HEK293 (cell line): ENCODE data around the gene DEFB112.

ENCODE experiments used
- CTCF ChIA-PET: fragments of 350-600 bp; formaldehyde crosslinking; extraction: SDS; loops from one replicate; lab custom pipeline; 2021; ENCODE audit warnings: antibody characterized with exemption; lab: Yijun Ruan, JAX
- POLR2A ChIA-PET: fragments of 300-600 bp; formaldehyde crosslinking; extraction: SDS; loops from one replicate; lab custom pipeline; 2020; ENCODE audit warnings: antibody characterized with exemption, inconsistent platforms; lab: Yijun Ruan, JAX
- H3K27ac ChIP-seq: fragments of 200-500 bp; sonication (Bioruptor generic); 2 replicates; pipeline ENCODE4 v1.5.1; 2014; ENCODE audit warnings: low read depth, low read length, control low read depth, inconsistent platforms; ENCODE audit errors: extremely low read depth
- H3K36me3 ChIP-seq, 2 experiments: fragments of 200-500 bp in 1 of 2; sonication (Bioruptor generic) in 1 of 2; 1 replicate in 1 of 2; 2 replicates in 1 of 2; pipeline ENCODE4 v1.5.1; 2014 to 2017; ENCODE audit warnings: inconsistent platforms in 2 of 2, low read length in 2 of 2; ENCODE audit not compliant: control insufficient read depth in 2 of 2, insufficient read depth in 1 of 2
- H3K4me1 ChIP-seq: fragments of 200-500 bp; sonication (Bioruptor generic); 2 replicates; pipeline ENCODE4 v1.5.1; 2014; ENCODE audit warnings: mild to moderate bottlenecking, low read length, inconsistent platforms; ENCODE audit not compliant: control insufficient read depth, insufficient read depth
- H3K4me3 ChIP-seq: 2 replicates; pipeline ENCODE4 v1.5.1; 2011; ENCODE audit warnings: low read depth, mild to moderate bottlenecking, control low read depth, low read length, moderate library complexity
- H3K9me3 ChIP-seq: fragments of 200-500 bp; sonication (Bioruptor generic); 2 replicates; pipeline ENCODE4 v1.5.1; 2014; ENCODE audit warnings: low read depth, low read length, inconsistent platforms; ENCODE audit not compliant: control insufficient read depth, insufficient read depth
- BCL11A ChIP-seq: fragments of 450-650 bp; formaldehyde crosslinking; IDR thresholded peaks from 2 replicates; pipeline ENCODE4 v1.5.1; 2016; ENCODE audit warnings: low read depth, missing biosample characterization, missing genetic modification characterization
- EGR2 ChIP-seq: fragments of 450-650 bp; formaldehyde crosslinking; IDR thresholded peaks from 2 replicates; pipeline ENCODE4 v1.5.1; 2016; ENCODE audit warnings: low read depth, missing biosample characterization, missing genetic modification characterization
- GLI2 ChIP-seq: fragments of 450-650 bp; formaldehyde crosslinking; IDR thresholded peaks from 2 replicates; pipeline ENCODE4; 2017; ENCODE audit warnings: missing biosample characterization, missing genetic modification characterization, low read depth, borderline replicate concordance
- RBAK ChIP-seq: fragments of 450-650 bp; formaldehyde crosslinking; IDR thresholded peaks from 2 replicates; pipeline ENCODE4 v1.5.1; 2016; ENCODE audit warnings: missing biosample characterization, missing genetic modification characterization
- REPIN1 ChIP-seq: fragments of 450-650 bp; formaldehyde crosslinking; IDR thresholded peaks from 2 replicates; pipeline ENCODE4 v1.5.1; 2017; ENCODE audit warnings: missing biosample characterization, missing genetic modification characterization, low read depth
- ZBTB7A ChIP-seq: fragments of 450-650 bp; formaldehyde crosslinking; IDR thresholded peaks from 2 replicates; pipeline ENCODE4 v1.5.1; 2016; ENCODE audit warnings: low read depth, missing biosample characterization, missing genetic modification characterization
- ZNF112 ChIP-seq: fragments of 450-650 bp; formaldehyde crosslinking; IDR thresholded peaks from 2 replicates; pipeline ENCODE4 v1.5.0; 2017; ENCODE audit warnings: missing biosample characterization, missing genetic modification characterization
- ZNF132 ChIP-seq: fragments of 450-650 bp; formaldehyde crosslinking; IDR thresholded peaks from 2 replicates; pipeline ENCODE4 v1.5.1; 2017; ENCODE audit warnings: missing biosample characterization, missing genetic modification characterization, borderline replicate concordance
- ZNF138 ChIP-seq: fragments of 450-650 bp; formaldehyde crosslinking; IDR thresholded peaks from 2 replicates; pipeline ENCODE4 v1.5.1; 2016; ENCODE audit warnings: missing biosample characterization, missing genetic modification characterization, borderline replicate concordance
- ZNF16 ChIP-seq: fragments of 450-650 bp; formaldehyde crosslinking; IDR thresholded peaks from 2 replicates; pipeline ENCODE4 v1.5.1; 2016; ENCODE audit warnings: low read depth, missing biosample characterization, missing genetic modification characterization
- ZNF2 ChIP-seq: fragments of 450-650 bp; formaldehyde crosslinking; IDR thresholded peaks from 2 replicates; pipeline ENCODE4 v1.5.1; 2016; ENCODE audit warnings: missing biosample characterization, missing genetic modification characterization
- ZNF211 ChIP-seq: fragments of 450-650 bp; formaldehyde crosslinking; IDR thresholded peaks from 2 replicates; pipeline ENCODE4 v1.5.1; 2016; ENCODE audit warnings: low read depth, missing biosample characterization, missing genetic modification characterization
- ZNF350 ChIP-seq: fragments of 450-650 bp; formaldehyde crosslinking; IDR thresholded peaks from 2 replicates; pipeline ENCODE4 v1.5.0; 2017; ENCODE audit warnings: missing biosample characterization, mild to moderate bottlenecking, missing genetic modification characterization
- ZNF48 ChIP-seq: fragments of 450-650 bp; formaldehyde crosslinking; IDR thresholded peaks from 2 replicates; pipeline ENCODE4 v1.5.1; 2016; ENCODE audit warnings: missing biosample characterization, missing genetic modification characterization
- ZNF629 ChIP-seq: fragments of 450-650 bp; formaldehyde crosslinking; IDR thresholded peaks from 2 replicates; pipeline ENCODE4 v1.5.1; 2017; ENCODE audit warnings: missing biosample characterization, missing genetic modification characterization
- ZNF777 ChIP-seq: fragments of 450-650 bp; formaldehyde crosslinking; IDR thresholded peaks from 2 replicates; pipeline ENCODE4 v1.5.1; 2017; ENCODE audit warnings: missing biosample characterization, missing genetic modification characterization, borderline replicate concordance
- ZNF785 ChIP-seq: fragments of 450-650 bp; formaldehyde crosslinking; IDR thresholded peaks from 2 replicates; pipeline ENCODE4 v1.5.1; 2016; ENCODE audit warnings: missing biosample characterization, missing genetic modification characterization
- TF ChIP-seq, protein P1 (sequence below): fragments of 450-650 bp; IDR thresholded peaks from 2 replicates; pipeline ENCODE4 v1.5.1; 2018; ENCODE audit warnings: missing biosample characterization, mild to moderate bottlenecking, missing genetic modification characterization
- TF ChIP-seq, protein P2 (sequence below): fragments of 450-650 bp; formaldehyde crosslinking; IDR thresholded peaks from 2 replicates; pipeline ENCODE4 v1.5.1; 2016; ENCODE audit warnings: missing biosample characterization, missing genetic modification characterization
- TF ChIP-seq, protein P3 (sequence below): sonication (generic); formaldehyde crosslinking; IDR thresholded peaks from 2 replicates; pipeline ENCODE4 v1.8.1; 2022; ENCODE audit warnings: mild to moderate bottlenecking, moderate library complexity, missing genetic modification reagents
- TF ChIP-seq, protein P4 (sequence below): fragments of 450-650 bp; formaldehyde crosslinking; IDR thresholded peaks from 2 replicates; pipeline ENCODE4 v1.5.1; 2016; ENCODE audit warnings: missing biosample characterization, missing genetic modification characterization, low read depth
- TF ChIP-seq, protein P5 (sequence below): fragments of 450-650 bp; formaldehyde crosslinking; IDR thresholded peaks from 2 replicates; pipeline ENCODE4 v1.5.1; 2017; ENCODE audit warnings: missing biosample characterization, missing genetic modification characterization

DEFB112 gene

GRCh38 chr6:50087231-50087954 is 37.7 kb upstream of the DEFB112 start:
- Histone ChIP-seq H3K4me1 (no peaks in the 10 kb centered on the region), H3K9me3 (no peaks in the 10 kb centered on the region), H3K4me3 (no peak overlapping the region), H3K36me3 (no peaks in the 10 kb centered on the region), H3K27ac (no peak overlapping the region)
- CTCF ChIA-PET, result interaction anchor here (0.6 kb wide), 1 partner anchor 9 kb away, joined by 4 read pairs; no protein-coding TSS in a partner anchor
- no peak for TF ChIP-seq ZNF350 (tag by site-specific recombination)
- TF ChIP-seq ZNF48 (tag by site-specific recombination), result no peak
- TF ChIP-seq GLI2, result no peak
- no peak for TF ChIP-seq REPIN1 (tag by site-specific recombination)
- TF ChIP-seq ZNF211 (tag by site-specific recombination), result no peak
- POLR2A ChIA-PET, result no interaction called here

- Histone ChIP-seq H3K4me3 (no peak overlapping the region), H3K27ac (no peak overlapping the region), H3K9me3 (no peaks in the 10 kb centered on the region), H3K4me1 (no peaks in the 10 kb centered on the region), H3K36me3 (no peaks in the 10 kb centered on the region)
- TF ChIP-seq, protein P1, sequence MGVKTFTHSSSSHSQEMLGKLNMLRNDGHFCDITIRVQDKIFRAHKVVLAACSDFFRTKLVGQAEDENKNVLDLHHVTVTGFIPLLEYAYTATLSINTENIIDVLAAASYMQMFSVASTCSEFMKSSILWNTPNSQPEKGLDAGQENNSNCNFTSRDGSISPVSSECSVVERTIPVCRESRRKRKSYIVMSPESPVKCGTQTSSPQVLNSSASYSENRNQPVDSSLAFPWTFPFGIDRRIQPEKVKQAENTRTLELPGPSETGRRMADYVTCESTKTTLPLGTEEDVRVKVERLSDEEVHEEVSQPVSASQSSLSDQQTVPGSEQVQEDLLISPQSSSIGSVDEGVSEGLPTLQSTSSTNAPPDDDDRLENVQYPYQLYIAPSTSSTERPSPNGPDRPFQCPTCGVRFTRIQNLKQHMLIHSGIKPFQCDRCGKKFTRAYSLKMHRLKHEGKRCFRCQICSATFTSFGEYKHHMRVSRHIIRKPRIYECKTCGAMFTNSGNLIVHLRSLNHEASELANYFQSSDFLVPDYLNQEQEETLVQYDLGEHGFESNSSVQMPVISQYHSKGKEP, result no peak
- TF ChIP-seq, protein P2, sequence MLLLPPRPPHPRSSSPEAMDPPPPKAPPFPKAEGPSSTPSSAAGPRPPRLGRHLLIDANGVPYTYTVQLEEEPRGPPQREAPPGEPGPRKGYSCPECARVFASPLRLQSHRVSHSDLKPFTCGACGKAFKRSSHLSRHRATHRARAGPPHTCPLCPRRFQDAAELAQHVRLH, result no peak
- ChIA-PET CTCF (interaction anchor here (0.6 kb wide), 1 partner anchor 571 kb away, joined by 3 read pairs; no protein-coding TSS in a partner anchor), POLR2A (no interaction called here)
Measured at GRCh38 chr6:50077385-50077784, 27.7 kb upstream of the DEFB112 start.

DNA sequence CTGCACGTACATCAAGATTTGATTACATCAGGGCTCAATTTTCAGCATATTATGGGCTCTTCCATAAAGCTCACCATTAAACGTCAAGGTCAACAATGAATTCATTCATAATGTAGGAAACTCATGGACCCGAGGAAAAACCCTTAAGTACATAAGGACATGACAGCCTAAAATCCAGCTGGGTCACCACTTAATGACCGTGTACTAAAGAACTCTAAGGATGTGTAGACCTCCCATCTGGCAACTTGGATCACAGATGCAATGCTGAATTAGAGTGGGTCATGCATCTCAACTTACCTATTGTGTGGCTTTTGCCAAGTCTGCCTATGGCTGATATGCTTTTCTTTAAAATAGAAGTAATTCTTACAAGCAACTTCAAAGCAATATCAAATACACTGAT is 26.7 kb upstream of the DEFB112 start:
- no peaks in the 10 kb centered on the region for H3K4me1 ChIP-seq
- no peak for TF ChIP-seq RBAK (tag by site-specific recombination)
- TF ChIP-seq ZNF2 (tag by site-specific recombination), result no peak
- TF ChIP-seq, all 188 proteins: peak for 0
- no peak overlapping the region for H3K4me3 ChIP-seq
- no peaks in the 10 kb centered on the region for H3K36me3 ChIP-seq
- CTCF ChIA-PET, result interaction anchor here (0.7 kb wide), 2 partner anchors 309 to 367 kb away, joined by 3 read pairs; no protein-coding TSS in a partner anchor
- H3K9me3 ChIP-seq, result no peaks in the 10 kb centered on the region
- no peak overlapping the region for H3K27ac ChIP-seq
- POLR2A ChIA-PET, result no interaction called here

GRCh38 chr6:50071921-50072320 is 22.2 kb upstream of the DEFB112 start:
- no peak overlapping the region for H3K27ac ChIP-seq
- no peak overlapping the region for H3K4me3 ChIP-seq
- no peaks in the 10 kb centered on the region for H3K9me3 ChIP-seq
- H3K36me3 ChIP-seq, result no peaks in the 10 kb centered on the region
- POLR2A ChIA-PET, result no interaction called here
- CTCF ChIA-PET, result no interaction called here
- H3K4me1 ChIP-seq, result no peaks in the 10 kb centered on the region
- TF ChIP-seq ZBTB7A (no peak), ZNF16 (no peak), EGR2 (tag by site-specific recombination) (no peak), BCL11A (tag by site-specific recombination) (no peak), ZNF785 (tag by site-specific recombination) (no peak), ZNF48 (tag by site-specific recombination) (no peak), ZNF112 (no peak), ZNF629 (tag by site-specific recombination) (no peak), ZNF138 (no peak), ZNF777 (tag by site-specific recombination) (no peak), ZNF132 (tag by site-specific recombination) (no peak)
- TF ChIP-seq, protein P3, sequence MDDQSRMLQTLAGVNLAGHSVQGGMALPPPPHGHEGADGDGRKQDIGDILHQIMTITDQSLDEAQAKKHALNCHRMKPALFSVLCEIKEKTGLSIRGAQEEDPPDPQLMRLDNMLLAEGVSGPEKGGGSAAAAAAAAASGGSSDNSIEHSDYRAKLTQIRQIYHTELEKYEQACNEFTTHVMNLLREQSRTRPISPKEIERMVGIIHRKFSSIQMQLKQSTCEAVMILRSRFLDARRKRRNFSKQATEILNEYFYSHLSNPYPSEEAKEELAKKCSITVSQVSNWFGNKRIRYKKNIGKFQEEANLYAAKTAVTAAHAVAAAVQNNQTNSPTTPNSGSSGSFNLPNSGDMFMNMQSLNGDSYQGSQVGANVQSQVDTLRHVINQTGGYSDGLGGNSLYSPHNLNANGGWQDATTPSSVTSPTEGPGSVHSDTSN, result no peak
- TF ChIP-seq, protein P4, sequence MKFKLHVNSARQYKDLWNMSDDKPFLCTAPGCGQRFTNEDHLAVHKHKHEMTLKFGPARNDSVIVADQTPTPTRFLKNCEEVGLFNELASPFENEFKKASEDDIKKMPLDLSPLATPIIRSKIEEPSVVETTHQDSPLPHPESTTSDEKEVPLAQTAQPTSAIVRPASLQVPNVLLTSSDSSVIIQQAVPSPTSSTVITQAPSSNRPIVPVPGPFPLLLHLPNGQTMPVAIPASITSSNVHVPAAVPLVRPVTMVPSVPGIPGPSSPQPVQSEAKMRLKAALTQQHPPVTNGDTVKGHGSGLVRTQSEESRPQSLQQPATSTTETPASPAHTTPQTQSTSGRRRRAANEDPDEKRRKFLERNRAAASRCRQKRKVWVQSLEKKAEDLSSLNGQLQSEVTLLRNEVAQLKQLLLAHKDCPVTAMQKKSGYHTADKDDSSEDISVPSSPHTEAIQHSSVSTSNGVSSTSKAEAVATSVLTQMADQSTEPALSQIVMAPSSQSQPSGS, result no peak
- TF ChIP-seq, protein P5, sequence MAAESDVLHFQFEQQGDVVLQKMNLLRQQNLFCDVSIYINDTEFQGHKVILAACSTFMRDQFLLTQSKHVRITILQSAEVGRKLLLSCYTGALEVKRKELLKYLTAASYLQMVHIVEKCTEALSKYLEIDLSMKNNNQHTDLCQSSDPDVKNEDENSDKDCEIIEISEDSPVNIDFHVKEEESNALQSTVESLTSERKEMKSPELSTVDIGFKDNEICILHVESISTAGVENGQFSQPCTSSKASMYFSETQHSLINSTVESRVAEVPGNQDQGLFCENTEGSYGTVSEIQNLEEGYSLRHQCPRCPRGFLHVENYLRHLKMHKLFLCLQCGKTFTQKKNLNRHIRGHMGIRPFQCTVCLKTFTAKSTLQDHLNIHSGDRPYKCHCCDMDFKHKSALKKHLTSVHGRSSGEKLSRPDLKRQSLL (tag by site-specific recombination), result no peak
